Activated T-helper 1 cell treated with anti-CD3 and anti-CD28 coated beads, Interleukin-12 subunit alpha, Interleukin-12 subunit beta, Interleukin-2, Interleukin-4 antibody, amounts not matched to agents 30 ng/mL and 10 ng/mL and 1 ng/mL, durations not matched to agents 14 hours and 24 hours and 36 hours (primary cell): ENCODE data around the gene ZCRB1. TPM values are rescaled to one million over a fixed set of nuclear protein-coding genes. Genes with fewer than 3 reads are reported as not detected.
"Not testable (repeated sequence)": the region's sequence is repeated elsewhere in the genome, so short reads cannot be mapped to it uniquely, and the experiment has no call there.

Experiments
- DNase-seq: peaks from one replicate; pipeline ENCODE4 v3.0.0; 2021; ENCODE audit warnings: low spot score
- H3K27ac Mint-ChIP-seq: one replicate; pipeline ENCODE4 v1.8.0; 2021; ENCODE audit warnings: mild to moderate bottlenecking, mixed read lengths
- H3K27me3 Mint-ChIP-seq: one replicate; pipeline ENCODE4 v1.8.0; 2022; ENCODE audit warnings: mild to moderate bottlenecking, moderate library complexity, mixed read lengths; ENCODE audit not compliant: insufficient read depth
- H3K36me3 Mint-ChIP-seq: one replicate; pipeline ENCODE4 v1.8.0; 2021; ENCODE audit warnings: low read depth, mixed read lengths
- H3K4me1 Mint-ChIP-seq: one replicate; pipeline ENCODE4 v1.8.0; 2021; ENCODE audit warnings: low read depth, mixed read lengths
- H3K4me3 Mint-ChIP-seq: one replicate; pipeline ENCODE4 v1.8.0; 2021; ENCODE audit warnings: mild to moderate bottlenecking, moderate library complexity, mixed read lengths
- H3K9me3 Mint-ChIP-seq: one replicate; pipeline ENCODE4 v1.8.0; 2021; ENCODE audit warnings: mixed read lengths
- intact Hi-C: fragments of 100-400 bp; cut with micrococcal nuclease; formaldehyde crosslinking; loops from one replicate; pipeline ENCODE4 v1.15.1; 2024
- total RNA-seq: library from RNA; stranded (reverse); gene quantifications from 2 replicates; pipeline ENCODE4 v1.2.3, GENCODE V29; 2022

Gene ZCRB1
- total RNA-seq, 1 donor from 2014 or later = 58.2 TPM

GRCh38 chr12:42349119-42350020 is 23.5 kb upstream of the ZCRB1 start:
- H3K9me3 Mint-ChIP-seq, H3K27me3 Mint-ChIP-seq, H3K4me3 Mint-ChIP-seq, H3K36me3 Mint-ChIP-seq, intact Hi-C loops, H3K27ac Mint-ChIP-seq, H3K4me1 Mint-ChIP-seq, DNase-seq: not testable (repeated sequence)

DNA sequence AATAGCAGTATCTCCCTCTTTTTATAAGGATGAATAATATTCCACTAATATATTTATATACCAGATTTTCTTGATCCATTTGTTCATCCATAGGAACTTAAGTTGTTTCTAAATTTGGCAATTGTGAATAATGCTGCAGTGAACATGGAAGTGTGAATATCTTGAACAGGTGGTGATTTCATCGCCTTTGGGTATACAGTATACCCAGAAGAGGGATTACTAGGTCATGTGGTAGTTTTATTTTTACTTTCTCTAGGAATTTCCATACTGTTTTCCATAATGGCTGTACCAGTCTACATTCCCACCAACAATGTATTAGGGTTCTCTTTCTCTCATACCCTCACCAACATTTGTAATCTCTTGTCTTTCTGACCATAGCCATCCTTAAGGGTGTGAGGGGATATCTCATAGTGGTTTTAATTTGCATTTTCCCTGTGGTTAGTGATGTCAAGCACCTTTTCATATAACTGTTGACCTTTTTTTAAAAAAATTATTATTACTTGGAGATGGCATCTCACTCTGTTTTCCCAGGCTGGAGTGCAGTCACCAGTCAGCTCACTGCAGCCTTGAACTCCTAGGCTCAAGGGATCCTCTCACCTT is 20.6 kb upstream of the ZCRB1 start:
- DNase-seq = no peak
- H3K36me3 Mint-ChIP-seq = peaks cover 6% of the 10 kb centered on the region
- intact Hi-C loops = no loop called here
- no peaks in the 10 kb centered on the region for H3K9me3 Mint-ChIP-seq
- H3K27me3 Mint-ChIP-seq = no peaks in the 10 kb centered on the region
- H3K27ac Mint-ChIP-seq = no peak overlapping the region
- H3K4me1 Mint-ChIP-seq = peaks cover 17% of the 10 kb centered on the region
- no peak overlapping the region for H3K4me3 Mint-ChIP-seq

DNA sequence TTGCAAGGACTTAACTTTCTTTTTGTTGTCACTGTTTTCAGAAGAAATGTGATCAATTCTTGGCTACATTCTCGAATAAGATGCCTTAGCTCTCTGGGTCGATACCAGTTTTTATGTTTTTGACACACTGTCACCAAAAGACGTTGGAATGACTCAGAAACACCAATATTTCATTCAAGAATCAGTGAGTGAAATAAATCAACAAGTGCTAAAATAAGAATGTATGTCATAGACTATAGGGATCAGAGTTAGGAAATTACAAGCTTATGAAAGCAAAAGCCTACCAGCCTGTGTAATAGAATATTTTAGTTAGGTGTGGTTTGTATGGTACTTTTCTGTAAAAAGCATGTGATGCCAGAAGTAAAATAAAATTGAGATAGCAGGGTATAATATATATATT is 17.8 kb upstream of the ZCRB1 start:
- DNase-seq = no peak
- H3K36me3 Mint-ChIP-seq = peaks cover 11% of the 10 kb centered on the region
- intact Hi-C loops = no loop called here
- H3K4me3 Mint-ChIP-seq = no peak overlapping the region
- no peaks in the 10 kb centered on the region for H3K9me3 Mint-ChIP-seq
- H3K4me1 Mint-ChIP-seq = peaks cover 24% of the 10 kb centered on the region
- H3K27ac Mint-ChIP-seq = no peak overlapping the region
- no peaks in the 10 kb centered on the region for H3K27me3 Mint-ChIP-seq

GRCh38 chr12:42342028-42342427 is 16.1 kb upstream of the ZCRB1 start:
- Mint-ChIP-seq H3K27ac (no peak overlapping the region), H3K27me3 (no peaks in the 10 kb centered on the region), H3K4me3 (no peak overlapping the region), H3K36me3 (peaks cover 17% of the 10 kb centered on the region), H3K4me1 (peaks cover 32% of the 10 kb centered on the region), H3K9me3 (no peaks in the 10 kb centered on the region)
- intact Hi-C loops = no loop called here
- DNase-seq = no peak

DNA sequence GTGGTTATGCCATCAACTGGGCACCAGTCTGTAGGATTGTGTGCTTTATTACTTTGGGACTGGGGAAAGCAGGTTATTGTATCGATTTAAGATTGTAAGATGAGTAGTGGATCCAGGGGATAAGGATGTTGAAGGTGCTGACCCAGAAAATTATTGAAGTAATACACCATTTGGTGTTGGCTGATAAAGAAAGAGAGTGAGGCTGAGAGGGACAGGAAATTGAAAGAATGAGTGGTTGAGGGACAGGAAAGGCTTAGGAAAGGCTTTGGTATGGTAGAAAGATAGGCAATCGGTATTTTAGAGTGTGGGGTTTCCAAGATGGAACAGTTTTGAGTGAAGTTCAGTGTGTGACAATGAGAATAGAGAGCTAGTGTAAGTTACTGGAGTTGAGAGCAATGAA is 12.4 kb upstream of the ZCRB1 start:
- DNase-seq = no peak
- intact Hi-C loops = no loop called here
- H3K4me1 Mint-ChIP-seq = peaks cover 33% of the 10 kb centered on the region
- peaks cover 25% of the 10 kb centered on the region for H3K36me3 Mint-ChIP-seq
- H3K4me3 Mint-ChIP-seq = no peak overlapping the region
- peak overlapping the region; percentile 25 for H3K27ac Mint-ChIP-seq
- H3K27me3 Mint-ChIP-seq = no peaks in the 10 kb centered on the region
- H3K9me3 Mint-ChIP-seq = no peaks in the 10 kb centered on the region

DNA sequence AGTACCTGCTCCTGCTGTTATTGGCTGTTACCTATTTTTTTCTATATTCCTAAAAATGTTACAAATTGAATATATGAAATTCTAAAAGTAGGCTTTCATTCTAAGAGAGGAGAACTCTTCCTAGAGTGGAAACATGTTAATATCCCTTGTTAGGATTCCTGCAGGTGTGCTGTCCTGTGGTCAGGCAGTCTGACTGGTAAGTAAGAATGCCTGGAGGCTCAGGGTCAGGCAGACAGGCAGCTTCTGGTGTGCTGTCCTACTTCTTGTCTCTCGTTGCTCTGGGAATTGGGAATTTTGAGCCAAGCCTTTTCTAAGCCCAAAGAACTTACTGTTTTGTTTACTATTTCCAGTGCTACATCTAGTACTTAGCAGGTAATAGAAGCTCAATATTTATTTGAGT is 10.4 kb upstream of the ZCRB1 start:
- Mint-ChIP-seq H3K27me3 (no peaks in the 10 kb centered on the region), H3K4me1 (peaks cover 38% of the 10 kb centered on the region), H3K27ac (no peak overlapping the region), H3K36me3 (peaks cover 23% of the 10 kb centered on the region), H3K4me3 (no peak overlapping the region), H3K9me3 (no peaks in the 10 kb centered on the region)
- DNase-seq = no peak
- intact Hi-C loops = no loop called here

- Mint-ChIP-seq H3K36me3 (peaks cover 17% of the 10 kb centered on the region), H3K27me3 (no peaks in the 10 kb centered on the region), H3K4me1 (peaks cover 47% of the 10 kb centered on the region), H3K9me3 (no peaks in the 10 kb centered on the region), H3K4me3 (no peak overlapping the region), H3K27ac (no peak overlapping the region)
- intact Hi-C loops = loop anchor here (1.0 kb wide), 2 partner anchors 203 to 234 kb away; no protein-coding TSS in a partner anchor
- DNase-seq = no peak
Measured at GRCh38 chr12:42332301-42333285, 6.7 kb upstream of the ZCRB1 start.

DNA sequence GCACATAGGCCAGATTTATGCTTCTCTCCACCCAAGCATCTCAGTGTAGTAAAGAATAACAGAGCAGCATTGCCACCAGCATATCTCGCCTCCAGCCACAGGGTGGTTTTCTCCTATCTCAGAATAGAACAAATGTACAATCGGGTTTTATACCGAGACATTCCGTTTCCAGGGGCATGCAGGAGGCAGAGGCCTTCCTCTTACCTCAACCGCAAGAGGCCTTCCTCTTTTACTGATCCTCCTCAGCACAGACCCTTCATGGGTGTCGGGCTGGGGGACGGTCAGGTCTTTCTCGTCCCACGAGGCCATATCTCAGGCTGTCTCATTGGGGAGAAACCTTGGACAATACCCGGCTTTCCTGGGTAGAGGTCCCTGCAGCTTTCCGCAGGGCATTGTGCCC is 4.2 kb upstream of the ZCRB1 start:
- DNase-seq, H3K4me3 Mint-ChIP-seq, H3K27ac Mint-ChIP-seq, H3K9me3 Mint-ChIP-seq, H3K27me3 Mint-ChIP-seq: not testable (repeated sequence)
- Mint-ChIP-seq H3K36me3 (peaks cover 15% of the 10 kb centered on the region), H3K4me1 (peaks cover 59% of the 10 kb centered on the region)
- intact Hi-C loops = loop anchor here (2.0 kb wide), 1 partner anchor 305 kb away; no protein-coding TSS in a partner anchor

- peak overlapping the region; percentile 97 for H3K27ac Mint-ChIP-seq
- peak overlapping the region; percentile 98 for H3K4me3 Mint-ChIP-seq
- no peaks in the 10 kb centered on the region for H3K9me3 Mint-ChIP-seq
- H3K36me3 Mint-ChIP-seq = peaks cover 18% of the 10 kb centered on the region
- intact Hi-C loops = loop anchor here (5.0 kb wide), 3 partner anchors 45 to 1480 kb away; partner anchors contain the start of genes IRAK4, PUS7L and TWF1
- no peak for DNase-seq
- H3K27me3 Mint-ChIP-seq = no peaks in the 10 kb centered on the region
- peaks cover 55% of the 10 kb centered on the region for H3K4me1 Mint-ChIP-seq
Measured at GRCh38 chr12:42327227-42327590, 1.3 kb upstream of the ZCRB1 start.

DNA sequence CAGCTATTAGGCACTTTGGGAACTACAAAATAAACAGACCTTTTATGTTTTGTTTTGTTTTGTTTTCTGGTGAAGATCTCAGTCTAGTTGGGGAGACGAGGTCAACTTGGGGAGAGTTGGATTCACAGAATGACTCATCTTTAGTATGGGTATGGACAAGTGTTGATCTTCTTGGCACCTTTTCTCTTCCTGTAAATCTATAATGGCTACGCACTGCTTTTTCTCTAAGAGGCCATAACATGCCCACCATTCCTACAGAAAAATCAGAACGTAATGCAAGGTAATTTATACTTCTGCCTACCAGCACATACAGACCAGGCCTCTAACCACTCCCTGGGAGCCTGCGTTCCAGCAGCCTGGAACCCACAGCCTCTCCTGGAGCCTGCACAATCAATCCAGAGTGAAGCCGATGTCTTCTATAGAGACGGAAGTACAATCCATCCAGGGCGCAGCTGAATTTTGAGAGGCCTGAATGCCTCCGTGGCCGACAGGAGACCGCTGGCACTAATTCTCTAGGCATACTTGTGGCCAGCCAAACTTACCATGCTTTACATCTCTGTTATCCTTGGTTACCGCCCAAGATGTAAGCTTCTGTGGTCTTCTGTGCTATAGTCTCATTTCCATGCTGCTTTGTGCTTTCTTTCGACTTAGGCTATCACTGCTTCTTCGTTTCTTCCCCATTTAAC is 790 bp upstream of the ZCRB1 start:
- H3K27me3 Mint-ChIP-seq = no peaks in the 10 kb centered on the region
- intact Hi-C loops = loop anchor here (1.0 to 5.0 kb wide), 6 partner anchors 27 to 1481 kb away; partner anchors contain the start of genes GXYLT1, IRAK4, PUS7L and TWF1
- H3K4me3 Mint-ChIP-seq = peak overlapping the region; percentile 98
- no peaks in the 10 kb centered on the region for H3K9me3 Mint-ChIP-seq
- peaks cover 18% of the 10 kb centered on the region for H3K36me3 Mint-ChIP-seq
- peaks cover 52% of the 10 kb centered on the region for H3K4me1 Mint-ChIP-seq
- no peak for DNase-seq
- H3K27ac Mint-ChIP-seq = peak overlapping the region; percentile 97

- Mint-ChIP-seq H3K4me1 (peaks cover 42% of the 10 kb centered on the region), H3K36me3 (peaks cover 24% of the 10 kb centered on the region), H3K27ac (peak overlapping the region; percentile 97), H3K9me3 (no peaks in the 10 kb centered on the region), H3K4me3 (peak overlapping the region; percentile 98), H3K27me3 (no peaks in the 10 kb centered on the region)
- no peak for DNase-seq
- intact Hi-C loops = loop anchor here (5.0 kb wide), 3 partner anchors 47 to 1482 kb away; partner anchors contain the start of genes IRAK4, PUS7L and TWF1
Measured at GRCh38 chr12:42325326-42325652, 605 bp downstream of the ZCRB1 start.

DNA sequence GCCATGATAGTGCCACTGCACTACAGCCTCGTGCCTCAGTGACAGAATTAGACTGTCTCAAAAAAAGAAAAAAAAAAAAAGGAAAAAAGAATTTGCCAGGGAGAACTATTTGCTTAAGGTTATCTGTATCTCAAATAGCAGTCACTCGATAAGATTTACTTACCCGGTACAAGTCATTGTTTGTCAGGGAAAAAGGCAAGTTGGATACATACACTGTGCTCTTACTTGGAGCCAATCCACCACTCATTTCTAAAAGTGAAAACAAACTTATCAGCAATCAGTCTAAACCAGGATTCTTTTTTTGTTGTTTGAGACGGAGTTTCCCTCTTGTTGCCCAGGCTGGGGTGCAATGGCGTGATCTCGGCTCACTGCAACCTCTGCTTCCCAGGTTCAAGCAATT is 2.0 kb downstream of the ZCRB1 start:
- no peaks in the 10 kb centered on the region for H3K9me3 Mint-ChIP-seq
- no peak overlapping the region for H3K4me3 Mint-ChIP-seq
- H3K36me3 Mint-ChIP-seq = peaks cover 29% of the 10 kb centered on the region

More for the DNA sequence above, 2.0 kb downstream of the ZCRB1 start:
- H3K27ac Mint-ChIP-seq = no peak overlapping the region
- no peak for DNase-seq
- peaks cover 33% of the 10 kb centered on the region for H3K4me1 Mint-ChIP-seq
- intact Hi-C loops = no loop called here
- H3K27me3 Mint-ChIP-seq = no peaks in the 10 kb centered on the region
